T-helper 9 cell (primary cell): ENCODE results near the gene STON2.

Source experiments
- DNase-seq: peaks from one replicate; pipeline ENCODE4 v3.0.0-alpha.2; 2020

Gene STON2

GRCh38 chr14:81295958-81296923, 103.9 kb downstream of the STON2 start:
- DNase-seq, result no peak

- no peak for DNase-seq
Measured at GRCh38 chr14:81289516-81289915, 110.6 kb downstream of the STON2 start.

- no peak for DNase-seq
Measured at GRCh38 chr14:81286574-81287370, 113.4 kb downstream of the STON2 start.

- no peak for DNase-seq
Measured at GRCh38 chr14:81285245-81285644, 114.9 kb downstream of the STON2 start.

- DNase-seq, result no peak
Measured at GRCh38 chr14:81281332-81281731, 118.8 kb downstream of the STON2 start.

GRCh38 chr14:81280136-81280791, 119.9 kb downstream of the STON2 start:
- DNase-seq, result no peak

- no peak for DNase-seq
Measured at GRCh38 chr14:81277096-81277495, 123.0 kb downstream of the STON2 start.

- DNase-seq, result no peak
Measured at GRCh38 chr14:81276073-81277069, 123.8 kb downstream of the STON2 start.

GRCh38 chr14:81275305-81276072, 124.6 kb downstream of the STON2 start:
- no peak for DNase-seq

- DNase-seq, result no peak
Measured at GRCh38 chr14:81273961-81274575, 126.1 kb downstream of the STON2 start.

- no peak for DNase-seq
Measured at GRCh38 chr14:81273521-81273920, 126.6 kb downstream of the STON2 start.

GRCh38 chr14:81272317-81272716, 127.8 kb downstream of the STON2 start:
- no peak for DNase-seq

GRCh38 chr14:81269979-81270375, 130.1 kb downstream of the STON2 start:
- no peak for DNase-seq

GRCh38 chr14:81269100-81269978, 130.8 kb downstream of the STON2 start:
- no peak for DNase-seq

- no peak for DNase-seq
Measured at GRCh38 chr14:81268016-81268416, 132.1 kb downstream of the STON2 start.

- DNase-seq, result no peak
Measured at GRCh38 chr14:81265636-81266169, 134.4 kb downstream of the STON2 start.

- no peak for DNase-seq
Measured at GRCh38 chr14:81264671-81265070, 135.5 kb downstream of the STON2 start.

- DNase-seq, result no peak
Measured at GRCh38 chr14:81263777-81264410, 136.2 kb downstream of the STON2 start.

GRCh38 chr14:81261176-81261575, 138.9 kb downstream of the STON2 start:
- DNase-seq, result no peak
